WTC11 (cell line): ENCODE data around the gene RGS9BP. TPM values are rescaled to one million over a fixed set of nuclear protein-coding genes. Genes with fewer than 3 reads are reported as not detected.

ENCODE experiments used
- AR ChIP-seq: fragments of 250-450 bp; sonication (Bioruptor Pico); IDR thresholded peaks from 2 replicates; pipeline ENCODE4 v1.9.0; 2021; ENCODE audit warnings: mild to moderate bottlenecking
- ATF2 ChIP-seq: sonication (generic); formaldehyde crosslinking; IDR thresholded peaks from 2 replicates; pipeline ENCODE4 v1.8.1; 2022; ENCODE audit warnings: low read depth, missing genetic modification reagents, borderline replicate concordance
- ESRRA ChIP-seq: sonication (generic); formaldehyde crosslinking; IDR thresholded peaks from 2 replicates; pipeline ENCODE4 v1.8.1; 2022; ENCODE audit warnings: mild to moderate bottlenecking, missing genetic modification reagents, borderline replicate concordance
- GABPB1 ChIP-seq: sonication (generic); formaldehyde crosslinking; IDR thresholded peaks from 2 replicates; pipeline ENCODE4 v1.8.1; 2023; ENCODE audit warnings: mild to moderate bottlenecking, missing genetic modification reagents
- GRHL2 ChIP-seq: fragments of 250-450 bp; sonication (Bioruptor Pico); IDR thresholded peaks from 2 replicates; pipeline ENCODE4 v1.8.0; 2022; ENCODE audit warnings: mild to moderate bottlenecking, moderate library complexity; ENCODE audit not compliant: insufficient replicate concordance, severe bottlenecking
- GTF2I ChIP-seq: fragments of 250-450 bp; sonication (Bioruptor Pico); conservative IDR thresholded peaks from 2 replicates; pipeline ENCODE4 v1.4.0; 2021; ENCODE audit warnings: mild to moderate bottlenecking
- MXD4 ChIP-seq: fragments of 250-450 bp; sonication (Bioruptor Pico); IDR thresholded peaks from 2 replicates; pipeline ENCODE4 v1.8.0; 2021; ENCODE audit warnings: mild to moderate bottlenecking, moderate library complexity, borderline replicate concordance
- SMAD4 ChIP-seq: sonication (generic); formaldehyde crosslinking; IDR thresholded peaks from 2 replicates; pipeline ENCODE4 v1.8.0; 2022; ENCODE audit warnings: mild to moderate bottlenecking, missing genetic modification reagents
- SP1 ChIP-seq: sonication (generic); formaldehyde crosslinking; conservative IDR thresholded peaks from 2 replicates; pipeline ENCODE4 v1.8.1; 2022; ENCODE audit warnings: missing genetic modification reagents
- TCF7 ChIP-seq: sonication (generic); formaldehyde crosslinking; IDR thresholded peaks from 2 replicates; pipeline ENCODE4 v1.8.0; 2022; ENCODE audit warnings: mild to moderate bottlenecking, low read depth, missing genetic modification reagents, moderate library complexity
- ZNF263 ChIP-seq: sonication (generic); formaldehyde crosslinking; IDR thresholded peaks from 2 replicates; pipeline ENCODE4 v1.8.1; 2022; ENCODE audit warnings: low read depth, mild to moderate bottlenecking, moderate library complexity, missing genetic modification reagents
- ZNF512 ChIP-seq: sonication (generic); formaldehyde crosslinking; IDR thresholded peaks from 2 replicates; pipeline ENCODE4 v1.8.1; 2022; ENCODE audit warnings: missing genetic modification reagents, borderline replicate concordance
- total RNA-seq: library from RNA; stranded (reverse); gene quantifications from 3 replicates; pipeline ENCODE4 v1.2.3, GENCODE V29; 2021
- TF ChIP-seq, protein P1 (sequence below): sonication (generic); formaldehyde crosslinking; IDR thresholded peaks from 2 replicates; pipeline ENCODE4 v1.8.1; 2022; ENCODE audit warnings: low read depth, mild to moderate bottlenecking, moderate library complexity, missing genetic modification reagents, borderline replicate concordance
- TF ChIP-seq, protein P2 (sequence below): fragments of 250-450 bp; sonication (Bioruptor Pico); IDR thresholded peaks from 2 replicates; pipeline ENCODE4 v1.9.0; 2021; ENCODE audit warnings: moderate library complexity, mild to moderate bottlenecking, inconsistent platforms, borderline replicate concordance
- TF ChIP-seq, protein P3 (sequence below): sonication (generic); formaldehyde crosslinking; IDR thresholded peaks from 2 replicates; pipeline ENCODE4 v1.8.1; 2022; ENCODE audit warnings: mild to moderate bottlenecking, missing genetic modification reagents, moderate library complexity, borderline replicate concordance
- TF ChIP-seq, protein P4 (sequence below): sonication (generic); formaldehyde crosslinking; IDR thresholded peaks from 2 replicates; pipeline ENCODE4 v1.8.1; 2022; ENCODE audit warnings: mild to moderate bottlenecking, moderate library complexity, missing genetic modification reagents
- TF ChIP-seq, protein P5 (sequence below): sonication (generic); formaldehyde crosslinking; IDR thresholded peaks from 2 replicates; pipeline ENCODE4 v1.8.0; 2022; ENCODE audit warnings: mild to moderate bottlenecking, missing genetic modification reagents
- TF ChIP-seq, protein P6 (sequence below): sonication (generic); formaldehyde crosslinking; conservative IDR thresholded peaks from 2 replicates; pipeline ENCODE4 v1.8.1; 2022; ENCODE audit warnings: mild to moderate bottlenecking, missing genetic modification reagents
- TF ChIP-seq, protein P7 (sequence below): sonication (generic); formaldehyde crosslinking; IDR thresholded peaks from 2 replicates; pipeline ENCODE4 v1.8.0; 2023; ENCODE audit warnings: missing genetic modification reagents
- TF ChIP-seq, protein P8 (sequence below): sonication (generic); formaldehyde crosslinking; conservative IDR thresholded peaks from 2 replicates; pipeline ENCODE4 v1.8.1; 2023; ENCODE audit warnings: mild to moderate bottlenecking, low read depth, missing genetic modification reagents, moderate library complexity

Gene RGS9BP
- total RNA-seq, 1 experiment from 2014 or later, result 0.24 TPM

GRCh38 chr19:32676186-32676894 is 692 bp downstream of the RGS9BP start (continued):
- TF ChIP-seq, protein P1, sequence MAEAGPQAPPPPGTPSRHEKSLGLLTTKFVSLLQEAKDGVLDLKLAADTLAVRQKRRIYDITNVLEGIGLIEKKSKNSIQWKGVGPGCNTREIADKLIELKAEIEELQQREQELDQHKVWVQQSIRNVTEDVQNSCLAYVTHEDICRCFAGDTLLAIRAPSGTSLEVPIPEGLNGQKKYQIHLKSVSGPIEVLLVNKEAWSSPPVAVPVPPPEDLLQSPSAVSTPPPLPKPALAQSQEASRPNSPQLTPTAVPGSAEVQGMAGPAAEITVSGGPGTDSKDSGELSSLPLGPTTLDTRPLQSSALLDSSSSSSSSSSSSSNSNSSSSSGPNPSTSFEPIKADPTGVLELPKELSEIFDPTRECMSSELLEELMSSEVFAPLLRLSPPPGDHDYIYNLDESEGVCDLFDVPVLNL (CRISPR knock-in tag), result no peak
- TF ChIP-seq TCF7 (CRISPR knock-in tag) (0 out of 2 replicates have a peak, but pooled peaks have one; percentile 17), SP1 (CRISPR knock-in tag) (0 out of 2 replicates have a peak, but pooled peaks have one; percentile 31), MXD4 (CRISPR knock-in tag) (no peak), ATF2 (no peak), GTF2I (CRISPR knock-in tag) (no peak), ZNF512 (no peak), GABPB1 (no peak), SMAD4 (CRISPR knock-in tag) (no peak), GRHL2 (CRISPR knock-in tag) (no peak), ZNF263 (CRISPR knock-in tag) (no peak), AR (CRISPR knock-in tag) (no peak), ESRRA (CRISPR knock-in tag) (no peak)
- TF ChIP-seq, protein P2, sequence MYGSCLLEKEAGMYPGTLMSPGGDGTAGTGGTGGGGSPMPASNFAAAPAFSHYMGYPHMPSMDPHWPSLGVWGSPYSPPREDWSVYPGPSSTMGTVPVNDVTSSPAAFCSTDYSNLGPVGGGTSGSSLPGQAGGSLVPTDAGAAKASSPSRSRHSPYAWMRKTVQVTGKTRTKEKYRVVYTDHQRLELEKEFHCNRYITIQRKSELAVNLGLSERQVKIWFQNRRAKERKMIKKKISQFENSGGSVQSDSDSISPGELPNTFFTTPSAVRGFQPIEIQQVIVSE (CRISPR knock-in tag), result no peak
- TF ChIP-seq, protein P3, sequence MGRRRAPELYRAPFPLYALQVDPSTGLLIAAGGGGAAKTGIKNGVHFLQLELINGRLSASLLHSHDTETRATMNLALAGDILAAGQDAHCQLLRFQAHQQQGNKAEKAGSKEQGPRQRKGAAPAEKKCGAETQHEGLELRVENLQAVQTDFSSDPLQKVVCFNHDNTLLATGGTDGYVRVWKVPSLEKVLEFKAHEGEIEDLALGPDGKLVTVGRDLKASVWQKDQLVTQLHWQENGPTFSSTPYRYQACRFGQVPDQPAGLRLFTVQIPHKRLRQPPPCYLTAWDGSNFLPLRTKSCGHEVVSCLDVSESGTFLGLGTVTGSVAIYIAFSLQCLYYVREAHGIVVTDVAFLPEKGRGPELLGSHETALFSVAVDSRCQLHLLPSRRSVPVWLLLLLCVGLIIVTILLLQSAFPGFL (CRISPR knock-in tag), result no peak
- TF ChIP-seq, protein P4, sequence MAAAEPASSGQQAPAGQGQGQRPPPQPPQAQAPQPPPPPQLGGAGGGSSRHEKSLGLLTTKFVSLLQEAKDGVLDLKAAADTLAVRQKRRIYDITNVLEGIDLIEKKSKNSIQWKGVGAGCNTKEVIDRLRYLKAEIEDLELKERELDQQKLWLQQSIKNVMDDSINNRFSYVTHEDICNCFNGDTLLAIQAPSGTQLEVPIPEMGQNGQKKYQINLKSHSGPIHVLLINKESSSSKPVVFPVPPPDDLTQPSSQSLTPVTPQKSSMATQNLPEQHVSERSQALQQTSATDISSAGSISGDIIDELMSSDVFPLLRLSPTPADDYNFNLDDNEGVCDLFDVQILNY, result no peak
- TF ChIP-seq, protein P5, sequence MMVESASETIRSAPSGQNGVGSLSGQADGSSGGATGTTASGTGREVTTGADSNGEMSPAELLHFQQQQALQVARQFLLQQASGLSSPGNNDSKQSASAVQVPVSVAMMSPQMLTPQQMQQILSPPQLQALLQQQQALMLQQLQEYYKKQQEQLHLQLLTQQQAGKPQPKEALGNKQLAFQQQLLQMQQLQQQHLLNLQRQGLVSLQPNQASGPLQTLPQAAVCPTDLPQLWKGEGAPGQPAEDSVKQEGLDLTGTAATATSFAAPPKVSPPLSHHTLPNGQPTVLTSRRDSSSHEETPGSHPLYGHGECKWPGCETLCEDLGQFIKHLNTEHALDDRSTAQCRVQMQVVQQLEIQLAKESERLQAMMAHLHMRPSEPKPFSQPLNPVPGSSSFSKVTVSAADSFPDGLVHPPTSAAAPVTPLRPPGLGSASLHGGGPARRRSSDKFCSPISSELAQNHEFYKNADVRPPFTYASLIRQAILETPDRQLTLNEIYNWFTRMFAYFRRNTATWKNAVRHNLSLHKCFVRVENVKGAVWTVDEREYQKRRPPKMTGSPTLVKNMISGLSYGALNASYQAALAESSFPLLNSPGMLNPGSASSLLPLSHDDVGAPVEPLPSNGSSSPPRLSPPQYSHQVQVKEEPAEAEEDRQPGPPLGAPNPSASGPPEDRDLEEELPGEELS (CRISPR knock-in tag), result peak; percentile 78; the same call in 1 of the 2 replicates
- TF ChIP-seq, protein P6, sequence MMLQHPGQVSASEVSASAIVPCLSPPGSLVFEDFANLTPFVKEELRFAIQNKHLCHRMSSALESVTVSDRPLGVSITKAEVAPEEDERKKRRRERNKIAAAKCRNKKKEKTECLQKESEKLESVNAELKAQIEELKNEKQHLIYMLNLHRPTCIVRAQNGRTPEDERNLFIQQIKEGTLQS (CRISPR knock-in tag), result no peak
- TF ChIP-seq, protein P7, sequence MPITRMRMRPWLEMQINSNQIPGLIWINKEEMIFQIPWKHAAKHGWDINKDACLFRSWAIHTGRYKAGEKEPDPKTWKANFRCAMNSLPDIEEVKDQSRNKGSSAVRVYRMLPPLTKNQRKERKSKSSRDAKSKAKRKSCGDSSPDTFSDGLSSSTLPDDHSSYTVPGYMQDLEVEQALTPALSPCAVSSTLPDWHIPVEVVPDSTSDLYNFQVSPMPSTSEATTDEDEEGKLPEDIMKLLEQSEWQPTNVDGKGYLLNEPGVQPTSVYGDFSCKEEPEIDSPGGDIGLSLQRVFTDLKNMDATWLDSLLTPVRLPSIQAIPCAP (CRISPR knock-in tag), result peak; percentile 61; the same call in 1 of the 2 replicates
- TF ChIP-seq, protein P8, sequence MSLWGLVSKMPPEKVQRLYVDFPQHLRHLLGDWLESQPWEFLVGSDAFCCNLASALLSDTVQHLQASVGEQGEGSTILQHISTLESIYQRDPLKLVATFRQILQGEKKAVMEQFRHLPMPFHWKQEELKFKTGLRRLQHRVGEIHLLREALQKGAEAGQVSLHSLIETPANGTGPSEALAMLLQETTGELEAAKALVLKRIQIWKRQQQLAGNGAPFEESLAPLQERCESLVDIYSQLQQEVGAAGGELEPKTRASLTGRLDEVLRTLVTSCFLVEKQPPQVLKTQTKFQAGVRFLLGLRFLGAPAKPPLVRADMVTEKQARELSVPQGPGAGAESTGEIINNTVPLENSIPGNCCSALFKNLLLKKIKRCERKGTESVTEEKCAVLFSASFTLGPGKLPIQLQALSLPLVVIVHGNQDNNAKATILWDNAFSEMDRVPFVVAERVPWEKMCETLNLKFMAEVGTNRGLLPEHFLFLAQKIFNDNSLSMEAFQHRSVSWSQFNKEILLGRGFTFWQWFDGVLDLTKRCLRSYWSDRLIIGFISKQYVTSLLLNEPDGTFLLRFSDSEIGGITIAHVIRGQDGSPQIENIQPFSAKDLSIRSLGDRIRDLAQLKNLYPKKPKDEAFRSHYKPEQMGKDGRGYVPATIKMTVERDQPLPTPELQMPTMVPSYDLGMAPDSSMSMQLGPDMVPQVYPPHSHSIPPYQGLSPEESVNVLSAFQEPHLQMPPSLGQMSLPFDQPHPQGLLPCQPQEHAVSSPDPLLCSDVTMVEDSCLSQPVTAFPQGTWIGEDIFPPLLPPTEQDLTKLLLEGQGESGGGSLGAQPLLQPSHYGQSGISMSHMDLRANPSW (CRISPR knock-in tag), result no peak
